T-helper 9 cell (primary cell): ENCODE measurements around the gene LIPG.
"Not testable (repeated sequence)": the region's sequence is repeated elsewhere in the genome, so short reads cannot be mapped to it uniquely, and the experiment has no call there.

ENCODE experiments used
- DNase-seq: peaks from one replicate; pipeline ENCODE4 v3.0.0-alpha.2; 2020

LIPG gene

GRCh38 chr18:49546719-49547273 is 15.1 kb upstream of the LIPG start:
- no peak for DNase-seq

DNA sequence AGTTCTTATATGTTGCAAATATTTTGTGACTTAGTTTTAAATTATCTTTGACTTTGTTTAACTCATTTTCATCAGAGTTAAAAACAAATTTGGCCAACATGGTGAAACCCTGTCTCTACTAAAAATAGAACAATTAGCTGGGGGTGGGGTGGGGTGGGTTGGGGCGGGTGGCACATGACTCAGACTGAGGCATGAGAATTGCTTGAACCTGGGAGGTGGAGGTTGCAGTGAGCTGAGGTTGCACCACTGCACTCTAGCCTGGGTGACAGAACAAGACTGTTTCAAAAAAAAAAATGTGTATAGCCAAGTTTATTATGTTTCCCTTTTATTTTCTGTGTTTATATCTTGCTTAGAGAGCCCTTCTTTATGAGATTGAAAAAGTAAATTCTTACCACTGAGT is 14.2 kb upstream of the LIPG start:
- DNase-seq = no peak

GRCh38 chr18:49548229-49548636 is 13.6 kb upstream of the LIPG start:
- no peak for DNase-seq

- no peak for DNase-seq
Measured at GRCh38 chr18:49550621-49551339, 11.1 kb upstream of the LIPG start.

GRCh38 chr18:49553003-49553402 is 8.9 kb upstream of the LIPG start:
- DNase-seq = no peak

- DNase-seq = no peak
Measured at GRCh38 chr18:49555641-49556040, 6.2 kb upstream of the LIPG start.

DNA sequence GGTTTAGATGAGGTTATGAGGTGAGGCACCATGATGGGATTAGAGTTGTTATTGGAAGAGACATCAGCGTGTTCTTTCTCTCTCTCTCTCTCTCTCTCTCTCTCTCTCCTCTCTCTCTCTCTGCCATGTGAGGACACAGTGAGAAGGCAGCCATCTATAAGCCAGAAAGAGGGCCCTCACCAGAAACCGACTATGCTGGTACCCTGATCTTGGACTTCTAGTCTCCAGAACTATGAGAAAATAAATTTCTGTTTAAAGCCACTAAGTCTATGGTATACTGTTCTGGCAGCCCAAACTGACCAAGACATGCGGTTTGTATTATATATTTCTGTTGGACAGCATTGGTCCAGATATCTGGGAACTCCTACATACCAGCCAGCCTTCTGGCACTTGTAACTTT is 3.5 kb upstream of the LIPG start:
- no peak for DNase-seq

DNA sequence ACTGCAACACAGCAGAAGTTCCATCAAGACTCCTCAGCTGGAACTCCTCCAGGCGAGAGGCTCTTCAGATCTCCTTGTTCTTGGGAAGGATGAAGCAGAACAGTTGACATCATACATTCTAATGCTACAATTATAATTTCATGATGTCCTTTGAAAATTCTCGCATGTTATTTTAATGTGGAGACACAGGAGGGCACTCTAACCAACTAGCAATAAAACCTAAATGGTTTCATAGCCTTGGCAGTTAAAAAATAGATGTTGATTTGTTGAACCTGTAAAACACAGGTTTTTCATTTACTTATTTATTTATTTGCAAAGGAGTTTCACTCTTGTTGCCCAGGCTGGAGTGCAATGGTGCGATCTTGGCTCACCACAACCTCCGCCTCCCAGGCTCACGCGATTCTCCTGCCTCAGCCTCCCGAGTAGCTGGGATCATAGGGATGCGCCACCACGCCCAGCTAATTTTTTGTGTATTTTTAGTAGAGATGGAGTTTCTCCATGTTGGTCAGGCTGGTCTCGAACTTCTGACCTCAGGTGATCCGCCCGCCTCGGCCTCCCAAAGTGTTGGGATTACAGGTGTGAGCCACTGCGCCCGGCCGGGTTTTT is 2.4 kb upstream of the LIPG start:
- DNase-seq = not testable (repeated sequence)

GRCh38 chr18:49560277-49560623 is 1.6 kb upstream of the LIPG start:
- DNase-seq = no peak

DNA sequence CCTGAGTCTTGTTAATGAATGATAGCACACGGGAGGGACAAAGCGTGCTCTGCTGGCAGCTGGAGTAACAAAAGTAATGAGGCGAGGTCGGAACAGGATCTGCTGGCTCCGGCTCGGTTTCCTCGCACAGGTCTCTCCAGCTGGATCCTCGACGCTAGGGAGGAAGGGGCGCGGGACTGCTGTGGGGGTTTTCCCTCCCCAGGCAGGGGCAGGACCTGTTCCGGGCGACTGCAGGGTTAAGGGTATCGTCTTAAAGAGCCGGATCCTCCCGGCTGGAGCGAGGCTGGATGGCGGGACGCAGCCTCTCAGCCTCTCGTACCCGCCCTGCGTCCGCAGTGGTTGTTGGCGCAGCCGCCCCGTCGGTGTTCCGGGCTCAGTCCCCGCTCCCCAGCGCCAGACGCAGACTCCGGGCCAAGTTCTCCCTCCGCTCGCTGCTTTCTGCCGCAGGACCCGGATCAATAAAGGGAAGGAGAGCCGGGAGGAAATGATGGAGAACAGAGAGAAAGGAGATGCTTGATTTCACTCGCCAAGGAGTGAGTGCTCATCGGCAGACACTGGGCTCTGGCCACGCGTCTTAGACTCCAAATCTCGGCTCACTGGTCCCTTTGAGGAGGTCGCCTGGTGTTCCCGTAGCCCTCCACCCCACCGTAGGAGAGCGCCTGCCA is 1.1 kb upstream of the LIPG start:
- DNase-seq = no peak

DNA sequence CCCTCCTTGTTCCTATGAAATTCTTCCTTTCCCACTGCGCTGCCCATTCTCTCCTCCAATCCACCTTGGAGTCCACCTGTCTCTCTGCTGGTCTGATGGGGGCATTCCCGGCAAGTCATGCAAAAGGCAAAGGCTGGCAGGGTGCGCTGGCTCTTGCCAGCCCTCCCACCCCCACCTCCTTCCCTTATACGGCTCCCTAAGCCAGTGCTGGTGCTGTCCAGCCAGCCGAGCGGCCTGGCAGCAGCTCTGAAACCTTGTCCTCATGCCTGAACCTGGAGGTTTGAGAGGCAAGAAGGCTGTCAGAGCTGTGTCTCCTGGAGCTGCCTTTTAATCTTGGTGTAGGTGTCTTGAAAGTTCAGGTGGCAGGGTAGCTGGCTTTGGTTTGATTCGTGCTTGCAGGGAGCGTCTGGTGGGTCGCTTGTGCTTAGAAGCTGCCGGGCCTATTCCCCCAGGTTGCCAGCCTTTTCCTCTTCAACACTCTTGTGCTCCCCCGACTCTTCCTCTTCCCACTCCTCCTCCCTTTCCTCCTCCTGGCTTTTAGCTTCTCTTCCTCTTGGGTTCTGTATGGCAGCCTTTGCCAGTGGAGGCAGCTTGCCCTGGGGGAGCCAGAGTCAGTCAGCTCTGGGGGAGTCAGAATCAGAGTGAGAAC is 748 bp downstream of the LIPG start:
- no peak for DNase-seq

GRCh38 chr18:49563130-49563540 is 1.3 kb downstream of the LIPG start:
- DNase-seq = no peak

DNA sequence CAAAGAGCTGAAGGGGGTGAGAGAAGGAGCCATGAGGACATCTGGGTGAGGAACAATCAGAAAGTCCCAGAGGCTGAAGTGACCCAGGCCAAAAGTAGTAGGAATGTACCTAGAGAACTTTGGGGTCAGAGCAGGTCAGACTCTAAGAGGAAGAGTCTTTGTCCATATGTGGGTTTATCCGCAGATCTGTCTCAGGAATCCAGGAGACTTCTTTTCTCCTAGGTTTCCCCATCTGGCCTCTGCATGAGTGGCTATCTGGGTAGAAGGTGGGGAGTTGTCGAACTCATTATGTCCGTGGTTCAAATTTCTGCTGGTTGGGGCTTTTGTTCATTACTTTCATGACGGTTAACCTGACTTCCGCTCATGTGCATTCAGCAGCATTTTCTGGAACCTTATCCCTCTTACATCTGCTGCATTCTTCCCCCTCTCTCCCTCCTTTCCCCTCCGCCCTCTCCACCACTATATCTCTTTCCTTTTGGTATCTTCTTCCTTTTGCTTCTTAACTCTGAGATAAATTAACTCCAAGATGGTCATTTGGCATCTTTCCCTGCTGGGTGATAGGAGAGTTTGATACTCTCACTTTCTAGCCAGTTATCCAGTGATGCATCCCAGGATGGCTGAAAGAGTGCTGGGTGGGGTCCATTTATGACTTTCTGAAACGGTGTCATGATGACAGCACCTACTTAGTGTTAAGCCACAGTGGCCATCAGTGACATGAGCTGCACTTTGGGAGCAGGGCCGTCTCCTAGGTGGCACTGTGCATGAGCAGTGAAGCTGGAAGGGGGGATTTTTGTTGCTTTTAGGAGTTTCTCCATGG is 2.1 kb downstream of the LIPG start:
- DNase-seq = no peak

- DNase-seq = no peak
Measured at GRCh38 chr18:49564518-49564834, 2.6 kb downstream of the LIPG start.

GRCh38 chr18:49565101-49565500 is 3.2 kb downstream of the LIPG start:
- DNase-seq = no peak

DNA sequence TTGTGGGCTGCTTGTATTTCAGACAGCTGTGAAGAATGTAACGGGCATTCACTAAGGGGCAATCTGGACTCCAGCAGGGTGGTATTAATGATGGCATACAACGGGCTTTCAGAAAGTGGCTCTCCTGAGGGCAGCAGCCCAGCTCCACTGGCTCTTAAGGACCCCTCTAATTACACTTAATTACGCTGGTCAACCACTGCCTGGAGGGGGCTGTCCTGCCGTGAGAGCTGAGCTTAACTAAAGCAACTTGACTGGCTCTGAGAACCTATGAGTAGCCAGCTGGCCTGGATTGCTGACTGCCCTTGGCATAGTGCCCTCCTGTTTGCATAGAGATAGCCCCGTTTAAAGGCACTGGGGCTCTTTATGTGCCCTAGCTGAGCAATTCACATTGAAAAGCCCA is 3.8 kb downstream of the LIPG start:
- DNase-seq = no peak

DNA sequence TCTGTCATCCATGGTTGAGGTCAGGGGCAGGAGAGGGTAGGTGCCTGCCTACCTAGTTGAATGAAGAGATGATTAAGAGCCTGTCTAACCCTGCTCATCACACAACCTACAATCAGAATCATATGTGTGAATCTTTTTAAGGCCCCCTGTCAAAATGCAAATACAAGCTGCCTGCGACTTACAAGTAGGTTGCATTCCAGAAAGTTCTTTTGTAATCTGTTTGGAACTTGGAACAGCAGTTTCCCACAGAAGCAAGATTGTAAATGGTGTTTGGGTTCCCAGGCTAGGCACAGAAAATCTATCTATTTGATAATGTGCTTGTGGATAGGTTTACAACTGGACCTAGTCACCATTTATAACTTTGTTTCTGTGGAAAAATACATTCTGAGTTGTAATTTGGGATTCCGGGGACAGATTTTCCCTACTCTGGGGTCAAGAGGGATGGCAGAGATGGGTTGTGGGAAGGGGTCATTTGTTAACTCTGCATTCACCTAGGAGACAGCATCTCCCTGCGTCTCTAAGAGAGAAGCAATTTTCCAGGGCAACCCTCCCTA is 4.4 kb downstream of the LIPG start:
- DNase-seq = no peak

DNA sequence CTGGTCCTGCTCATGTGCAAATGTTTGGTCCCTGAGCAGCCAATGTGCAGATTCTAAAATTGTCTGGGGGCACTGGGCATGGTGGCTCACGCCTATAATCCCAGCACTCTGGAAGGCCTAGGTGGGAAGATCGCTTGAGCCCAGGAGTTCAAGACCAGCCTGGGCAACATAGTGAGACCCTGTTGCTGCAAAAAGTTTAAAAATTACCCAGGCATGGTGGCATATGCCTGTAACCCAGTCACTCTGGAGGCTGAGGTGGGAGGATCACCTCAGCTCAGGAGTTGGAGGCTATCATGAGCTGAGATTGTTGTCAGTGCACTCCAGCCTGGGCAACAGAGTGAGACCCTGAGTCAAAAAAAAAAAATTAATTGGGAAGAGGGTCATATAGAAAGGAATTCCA is 5.1 kb downstream of the LIPG start:
- DNase-seq = no peak

DNA sequence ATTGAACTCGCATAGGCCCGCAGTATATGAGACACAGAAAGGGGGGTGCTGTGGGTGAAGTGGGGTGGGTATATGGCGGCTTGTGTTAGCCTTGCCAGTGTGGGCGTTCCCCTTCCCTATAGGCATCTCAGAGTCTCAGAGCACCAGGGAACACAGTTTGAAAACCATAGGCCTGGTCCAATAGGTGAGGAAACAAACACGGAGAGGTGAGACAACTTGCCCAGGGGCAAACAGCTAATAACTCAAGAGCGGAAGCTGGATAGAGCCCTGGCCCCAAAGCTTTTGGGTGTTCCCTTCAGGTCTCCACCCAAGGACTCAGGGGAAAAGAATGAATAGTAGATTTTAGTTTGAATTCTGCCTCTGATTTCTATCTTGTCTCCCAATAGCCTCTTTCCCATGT is 7.9 kb downstream of the LIPG start:
- no peak for DNase-seq

DNA sequence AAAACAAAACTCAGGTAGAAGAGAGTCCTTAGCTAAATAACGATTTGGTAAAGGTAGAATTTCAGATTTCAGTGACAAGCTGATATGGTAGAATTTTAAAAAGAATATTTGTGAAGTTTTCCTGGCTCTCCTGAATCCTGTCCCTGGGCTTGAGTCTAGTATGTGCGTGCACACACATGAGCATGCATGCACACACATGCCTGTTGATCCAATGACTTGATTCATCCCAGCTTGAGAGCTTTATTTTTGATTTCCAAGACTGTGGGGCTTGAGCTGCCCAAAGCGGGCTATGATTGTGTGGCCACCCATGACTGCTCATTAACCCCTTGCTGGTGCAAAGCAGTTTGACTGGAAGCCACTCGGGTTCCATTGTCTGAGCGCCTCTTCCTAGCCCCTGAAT is 9.0 kb downstream of the LIPG start:
- DNase-seq = no peak

DNA sequence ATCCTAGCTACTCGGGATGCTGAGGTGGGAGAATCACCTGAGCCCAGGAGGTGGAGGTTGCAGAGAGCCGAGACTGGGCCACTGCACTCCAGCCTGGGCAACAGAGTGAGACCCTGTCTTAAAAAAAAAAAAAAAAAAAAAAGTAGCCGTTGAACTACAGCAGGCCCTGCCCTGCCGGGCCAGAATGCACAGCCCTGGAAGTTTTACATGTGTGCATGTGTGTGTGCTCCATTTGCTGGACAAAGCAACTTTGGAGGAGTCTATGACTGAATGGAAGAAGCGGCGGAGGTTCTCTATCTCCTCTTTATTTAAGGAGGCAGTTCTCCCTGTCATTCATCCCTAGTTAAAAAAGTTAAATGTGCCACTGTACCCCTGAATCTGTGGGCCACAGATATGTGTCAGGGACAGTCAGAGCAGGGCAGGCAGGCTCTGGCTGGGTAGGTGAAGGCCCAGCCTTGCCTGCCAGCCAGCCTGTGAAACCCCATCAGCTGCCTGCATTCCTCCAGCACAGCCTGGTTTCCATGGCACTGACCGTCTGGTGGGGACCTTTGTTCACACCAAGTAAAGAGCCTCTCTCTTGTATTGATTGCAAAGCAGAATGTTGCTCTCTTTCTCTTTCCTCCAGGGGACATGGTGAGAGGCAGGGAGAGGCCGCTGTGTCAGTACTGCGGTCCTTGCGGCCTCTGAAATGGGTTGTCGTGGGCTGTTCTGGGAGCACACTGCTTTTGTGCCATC is 10.9 kb downstream of the LIPG start:
- DNase-seq = no peak

GRCh38 chr18:49573835-49574234 is 12.0 kb downstream of the LIPG start:
- no peak for DNase-seq
